ENCODE data around the gene MEIKIN.

DNA sequence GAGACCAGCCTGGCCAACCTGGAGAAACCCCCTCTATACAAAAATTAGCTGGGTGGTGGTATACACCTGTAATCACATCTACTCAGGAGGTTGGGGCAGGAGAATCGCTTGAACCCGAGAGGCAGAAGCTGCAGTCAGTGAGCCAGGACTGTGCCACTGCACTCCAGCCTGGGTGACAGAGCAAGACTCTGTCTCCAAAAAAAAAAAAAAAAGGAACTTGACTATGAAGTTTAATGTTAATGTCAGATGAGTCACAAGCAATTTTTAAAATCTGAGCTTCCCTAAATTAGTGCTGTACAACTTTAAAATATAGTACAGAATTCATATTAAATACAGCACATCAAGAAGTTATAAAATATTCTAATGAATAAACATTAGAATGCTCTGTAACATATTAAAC is 1.5 kb downstream of the MEIKIN start:
- TF ChIP-seq, protein P1, sequence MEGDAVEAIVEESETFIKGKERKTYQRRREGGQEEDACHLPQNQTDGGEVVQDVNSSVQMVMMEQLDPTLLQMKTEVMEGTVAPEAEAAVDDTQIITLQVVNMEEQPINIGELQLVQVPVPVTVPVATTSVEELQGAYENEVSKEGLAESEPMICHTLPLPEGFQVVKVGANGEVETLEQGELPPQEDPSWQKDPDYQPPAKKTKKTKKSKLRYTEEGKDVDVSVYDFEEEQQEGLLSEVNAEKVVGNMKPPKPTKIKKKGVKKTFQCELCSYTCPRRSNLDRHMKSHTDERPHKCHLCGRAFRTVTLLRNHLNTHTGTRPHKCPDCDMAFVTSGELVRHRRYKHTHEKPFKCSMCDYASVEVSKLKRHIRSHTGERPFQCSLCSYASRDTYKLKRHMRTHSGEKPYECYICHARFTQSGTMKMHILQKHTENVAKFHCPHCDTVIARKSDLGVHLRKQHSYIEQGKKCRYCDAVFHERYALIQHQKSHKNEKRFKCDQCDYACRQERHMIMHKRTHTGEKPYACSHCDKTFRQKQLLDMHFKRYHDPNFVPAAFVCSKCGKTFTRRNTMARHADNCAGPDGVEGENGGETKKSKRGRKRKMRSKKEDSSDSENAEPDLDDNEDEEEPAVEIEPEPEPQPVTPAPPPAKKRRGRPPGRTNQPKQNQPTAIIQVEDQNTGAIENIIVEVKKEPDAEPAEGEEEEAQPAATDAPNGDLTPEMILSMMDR (IDR thresholded peaks at IDR 0.05; ENCODE audit: low read depth, low read length, poor library complexity, severe bottlenecking) = no peak
- TF ChIP-seq EZH2phosphoT487 (IDR thresholded peaks at IDR 0.05; ENCODE audit: borderline replicate concordance, low read length) = no peak
